ENCODE results near the gene STH.

Gene STH

GRCh38 chr17:45970659-45971058, 28.4 kb upstream of the STH start:
- Histone ChIP-seq H3K4me3 (ENCODE audit: low read depth, low read length) (no peak overlapping the region), H3K27me3 (no peaks in the 10 kb centered on the region), H3K4me1 (no peaks in the 10 kb centered on the region), H3K36me3 (no peaks in the 10 kb centered on the region), H3K9me3 (no peaks in the 10 kb centered on the region)
- TF ChIP-seq, protein P1, sequence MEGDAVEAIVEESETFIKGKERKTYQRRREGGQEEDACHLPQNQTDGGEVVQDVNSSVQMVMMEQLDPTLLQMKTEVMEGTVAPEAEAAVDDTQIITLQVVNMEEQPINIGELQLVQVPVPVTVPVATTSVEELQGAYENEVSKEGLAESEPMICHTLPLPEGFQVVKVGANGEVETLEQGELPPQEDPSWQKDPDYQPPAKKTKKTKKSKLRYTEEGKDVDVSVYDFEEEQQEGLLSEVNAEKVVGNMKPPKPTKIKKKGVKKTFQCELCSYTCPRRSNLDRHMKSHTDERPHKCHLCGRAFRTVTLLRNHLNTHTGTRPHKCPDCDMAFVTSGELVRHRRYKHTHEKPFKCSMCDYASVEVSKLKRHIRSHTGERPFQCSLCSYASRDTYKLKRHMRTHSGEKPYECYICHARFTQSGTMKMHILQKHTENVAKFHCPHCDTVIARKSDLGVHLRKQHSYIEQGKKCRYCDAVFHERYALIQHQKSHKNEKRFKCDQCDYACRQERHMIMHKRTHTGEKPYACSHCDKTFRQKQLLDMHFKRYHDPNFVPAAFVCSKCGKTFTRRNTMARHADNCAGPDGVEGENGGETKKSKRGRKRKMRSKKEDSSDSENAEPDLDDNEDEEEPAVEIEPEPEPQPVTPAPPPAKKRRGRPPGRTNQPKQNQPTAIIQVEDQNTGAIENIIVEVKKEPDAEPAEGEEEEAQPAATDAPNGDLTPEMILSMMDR (IDR thresholded peaks at IDR 0.05; ENCODE audit: low read depth, low read length) = no peak
- DNase-seq = no peak

GRCh38 chr17:45971698-45972141, 27.3 kb upstream of the STH start:
- H3K9me3 ChIP-seq = no peaks in the 10 kb centered on the region
- H3K4me3 ChIP-seq (ENCODE audit: low read depth, low read length) = no peak overlapping the region
- TF ChIP-seq, protein P1 (IDR thresholded peaks at IDR 0.05; ENCODE audit: low read depth, low read length) = no peak
- H3K36me3 ChIP-seq = no peaks in the 10 kb centered on the region
- H3K27me3 ChIP-seq = no peaks in the 10 kb centered on the region
- no peak for DNase-seq
- peaks cover 2% of the 10 kb centered on the region for H3K4me1 ChIP-seq

DNA sequence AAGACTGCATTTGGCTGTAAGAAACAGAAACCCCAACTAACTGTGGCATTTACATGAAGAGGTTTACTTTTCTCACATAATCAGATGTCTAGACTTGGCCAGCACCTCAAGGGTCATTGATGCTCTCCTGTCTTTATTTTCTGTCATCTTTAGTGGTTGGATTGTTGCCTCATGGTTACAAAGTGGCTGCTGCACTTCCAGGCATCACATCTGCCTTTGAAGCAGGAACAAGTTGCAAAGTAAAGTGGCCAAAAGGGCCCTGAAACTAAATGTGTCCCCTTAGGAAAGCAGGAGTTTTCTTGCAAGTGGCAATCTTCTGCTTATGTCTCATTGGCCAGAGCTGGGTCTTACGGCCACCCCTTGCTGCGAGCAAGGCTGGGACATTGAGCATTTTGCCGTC, 26.5 kb upstream of the STH start:
- no peak overlapping the region for H3K4me3 ChIP-seq (ENCODE audit: low read depth, low read length)
- peaks cover 10% of the 10 kb centered on the region for H3K4me1 ChIP-seq
- no peaks in the 10 kb centered on the region for H3K36me3 ChIP-seq
- no peak for DNase-seq
- no peaks in the 10 kb centered on the region for H3K27me3 ChIP-seq
- TF ChIP-seq, protein P1 (IDR thresholded peaks at IDR 0.05; ENCODE audit: low read depth, low read length) = no peak
- no peaks in the 10 kb centered on the region for H3K9me3 ChIP-seq

- DNase-seq = no peak
Observed at GRCh38 chr17:45973099-45973780, 25.8 kb upstream of the STH start.

GRCh38 chr17:45973946-45974859, 24.8 kb upstream of the STH start:
- Histone ChIP-seq H3K4me3 (ENCODE audit: low read depth, low read length) (no peak overlapping the region), H3K36me3 (no peaks in the 10 kb centered on the region), H3K9me3 (no peaks in the 10 kb centered on the region), H3K27me3 (no peaks in the 10 kb centered on the region), H3K4me1 (peaks cover 17% of the 10 kb centered on the region)
- TF ChIP-seq, protein P1 (IDR thresholded peaks at IDR 0.05; ENCODE audit: low read depth, low read length) = no peak
- no peak for DNase-seq

More at GRCh38 chr17:45973099-45973780, 25.8 kb upstream of the STH start:
- TF ChIP-seq, protein P1 (IDR thresholded peaks at IDR 0.05; ENCODE audit: low read depth, low read length) = no peak
- H3K27me3 ChIP-seq = no peaks in the 10 kb centered on the region
- no peak overlapping the region for H3K4me3 ChIP-seq (ENCODE audit: low read depth, low read length)
- no peaks in the 10 kb centered on the region for H3K36me3 ChIP-seq
- H3K4me1 ChIP-seq = peaks cover 17% of the 10 kb centered on the region
- no peaks in the 10 kb centered on the region for H3K9me3 ChIP-seq

All from BE2C (cell line).